Breast epithelium (tissue), 3 donors: Measurements from ENCODE around the gene ATP2B2.

Experiments
- POLR2A ChIP-seq: fragments of 450-650 bp; IDR thresholded peaks from one replicate; pipeline ENCODE4 v1.6.1; 2016; ENCODE audit warnings: antibody characterized with exemption, mild to moderate bottlenecking, moderate library complexity
- POLR2AphosphoS5 ChIP-seq, 3 donors: sonication (generic); formaldehyde crosslinking; IDR thresholded peaks; one replicate each; pipeline ENCODE4 v1.6.1; 2017; ENCODE audit warnings: antibody characterized with exemption in 3 of 3
- TF ChIP-seq, protein P1 (sequence below), 3 donors: fragments of 450-650 bp; IDR thresholded peaks; one replicate each; pipeline ENCODE4 v1.5.1; 2016 to 2017; ENCODE audit warnings: antibody characterized with exemption in 3 of 3, mild to moderate bottlenecking in 3 of 3, moderate library complexity in 3 of 3

DNA sequence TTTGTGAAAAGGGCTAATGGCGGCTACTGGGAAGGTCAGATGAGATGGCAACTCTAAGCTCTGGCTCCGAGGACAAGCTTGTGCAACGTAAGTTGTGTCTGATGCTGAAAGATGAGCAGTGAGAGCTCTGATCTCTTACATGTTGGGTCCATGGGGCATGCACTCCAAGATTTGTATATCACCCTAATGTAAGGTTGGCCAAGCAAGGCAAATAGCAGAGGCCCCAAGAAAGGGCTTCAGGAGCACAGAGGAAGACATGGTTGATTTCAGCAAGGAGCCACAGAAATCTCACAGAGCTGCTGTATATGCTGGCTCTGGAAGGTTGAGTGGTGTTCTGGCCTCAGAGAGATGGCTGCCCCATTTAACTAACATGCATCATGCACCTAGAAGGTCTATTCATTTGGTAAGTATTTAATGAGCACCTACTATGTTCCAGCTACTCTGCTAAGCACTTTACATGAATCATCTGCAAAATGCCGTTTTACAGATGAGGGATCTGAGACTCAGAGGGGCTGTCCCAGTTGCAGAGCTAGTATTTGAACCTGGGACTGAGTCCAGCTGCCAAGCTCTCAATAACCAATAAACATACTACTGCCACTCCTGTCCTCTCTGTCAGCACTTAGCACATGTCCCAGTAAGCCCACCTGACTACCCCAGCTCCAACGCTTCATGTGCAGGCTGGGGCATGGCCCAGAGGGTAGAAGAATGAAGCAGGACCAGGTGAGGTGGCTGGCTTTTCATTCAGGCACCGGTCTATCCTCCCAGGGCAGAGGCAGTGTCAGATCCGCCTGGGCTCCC is 27.8 kb upstream of the ATP2B2 start:
- TF ChIP-seq, protein P1, sequence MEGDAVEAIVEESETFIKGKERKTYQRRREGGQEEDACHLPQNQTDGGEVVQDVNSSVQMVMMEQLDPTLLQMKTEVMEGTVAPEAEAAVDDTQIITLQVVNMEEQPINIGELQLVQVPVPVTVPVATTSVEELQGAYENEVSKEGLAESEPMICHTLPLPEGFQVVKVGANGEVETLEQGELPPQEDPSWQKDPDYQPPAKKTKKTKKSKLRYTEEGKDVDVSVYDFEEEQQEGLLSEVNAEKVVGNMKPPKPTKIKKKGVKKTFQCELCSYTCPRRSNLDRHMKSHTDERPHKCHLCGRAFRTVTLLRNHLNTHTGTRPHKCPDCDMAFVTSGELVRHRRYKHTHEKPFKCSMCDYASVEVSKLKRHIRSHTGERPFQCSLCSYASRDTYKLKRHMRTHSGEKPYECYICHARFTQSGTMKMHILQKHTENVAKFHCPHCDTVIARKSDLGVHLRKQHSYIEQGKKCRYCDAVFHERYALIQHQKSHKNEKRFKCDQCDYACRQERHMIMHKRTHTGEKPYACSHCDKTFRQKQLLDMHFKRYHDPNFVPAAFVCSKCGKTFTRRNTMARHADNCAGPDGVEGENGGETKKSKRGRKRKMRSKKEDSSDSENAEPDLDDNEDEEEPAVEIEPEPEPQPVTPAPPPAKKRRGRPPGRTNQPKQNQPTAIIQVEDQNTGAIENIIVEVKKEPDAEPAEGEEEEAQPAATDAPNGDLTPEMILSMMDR (IDR thresholded peaks at IDR 0.05) = no peak
- TF ChIP-seq POLR2A (no peak), POLR2AphosphoS5 (IDR thresholded peaks at IDR 0.05) (no peak)
